GM21423 (cell line): Measurements from ENCODE around the gene MAST3.
"Not testable (repeated sequence)": the region's sequence is repeated elsewhere in the genome, so short reads cannot be mapped to it uniquely, and the experiment has no call there.

ENCODE experiments used
- ATAC-seq: cut with Tn5 transposase; IDR thresholded peaks from one replicate; pipeline ENCODE4 v1.9.1; 2021; ENCODE audit warnings: mild to moderate bottlenecking, moderate library complexity; ENCODE audit not compliant: unreplicated experiment

MAST3 gene

GRCh38 chr19:18156841-18157464, 59.4 kb downstream of the MAST3 start:
- ATAC-seq = no peak

DNA sequence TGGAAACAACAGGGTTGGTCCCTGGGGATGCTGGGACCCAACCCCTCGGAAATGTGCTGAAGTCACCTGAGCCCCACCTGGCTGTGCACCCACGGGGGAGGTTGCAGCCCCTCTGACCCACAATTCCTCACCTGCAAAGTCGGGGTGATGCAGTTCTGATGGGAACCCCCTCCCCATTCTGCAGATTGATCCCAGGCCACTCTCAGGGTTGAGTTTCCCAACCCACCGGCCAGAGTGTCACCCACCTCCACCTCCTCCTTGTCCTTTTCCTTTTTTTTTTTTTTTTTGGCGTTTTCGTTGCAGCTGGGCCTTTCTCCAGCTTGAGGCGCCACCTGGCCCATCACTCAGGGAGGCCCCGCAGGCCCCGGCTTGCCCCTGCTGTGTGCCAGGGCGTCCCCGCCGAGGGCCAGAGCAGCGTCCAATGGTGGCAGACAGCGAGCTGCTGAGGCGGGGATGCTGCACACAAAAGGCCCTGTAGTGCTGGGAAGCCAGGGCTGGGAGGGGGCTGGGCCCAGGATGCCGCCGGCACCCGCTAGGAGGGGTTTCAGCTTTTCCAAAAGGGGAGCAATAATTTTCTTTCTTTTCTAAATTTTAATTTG, 60.0 kb downstream of the MAST3 start:
- no peak for ATAC-seq

DNA sequence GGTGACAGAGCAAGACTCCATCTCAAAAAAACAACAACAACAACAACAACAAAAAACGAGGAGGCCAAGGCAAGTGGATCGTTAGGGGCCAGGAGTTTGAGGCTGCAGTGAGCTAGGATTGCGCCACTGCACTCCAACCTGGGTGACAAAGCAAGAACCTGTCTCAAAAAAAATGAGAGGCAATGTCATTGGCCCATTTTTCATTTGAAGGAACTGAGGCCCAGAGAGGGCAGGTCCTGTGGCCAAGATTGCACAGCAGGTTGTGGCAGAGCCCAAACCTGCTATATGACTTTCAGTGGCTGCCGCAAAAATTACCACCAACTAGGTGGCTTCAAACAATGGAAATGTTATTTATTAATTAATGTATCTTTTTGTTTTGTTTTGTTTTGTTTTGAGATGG, 60.9 kb downstream of the MAST3 start:
- ATAC-seq = no peak

DNA sequence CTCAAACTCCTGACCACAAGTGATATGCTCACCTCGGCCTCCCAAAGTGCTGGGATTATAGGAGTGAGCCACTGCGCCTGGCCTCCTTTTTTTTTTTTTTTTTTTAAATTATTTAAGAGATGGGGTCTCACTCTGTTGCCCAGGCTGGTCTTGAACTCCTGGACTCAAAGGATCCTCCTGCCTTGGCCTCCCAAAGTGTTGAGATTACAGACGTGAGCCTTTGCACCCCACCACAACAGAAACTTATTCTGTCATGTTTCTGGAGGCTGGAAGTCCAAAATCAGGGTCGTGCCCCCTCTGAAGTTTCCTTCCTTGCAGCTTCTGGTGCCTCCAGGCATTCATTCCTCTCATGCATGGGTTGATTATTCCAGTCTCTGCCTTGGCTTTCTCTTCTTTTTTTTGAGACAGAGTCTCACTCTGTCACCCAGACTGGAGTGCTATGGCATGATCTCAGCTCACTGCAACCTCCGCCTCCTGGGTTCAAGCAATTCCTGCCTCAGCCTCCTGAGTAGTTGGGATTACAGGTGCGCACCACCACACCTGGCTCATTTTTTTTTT, 61.6 kb downstream of the MAST3 start:
- not testable (repeated sequence) for ATAC-seq

- ATAC-seq = no peak
These were observed 62.2 kb downstream of the MAST3 start for GRCh38 chr19:18159810-18160209.

- no peak for ATAC-seq
These were observed 63.0 kb downstream of the MAST3 start for GRCh38 chr19:18160493-18160970.

DNA sequence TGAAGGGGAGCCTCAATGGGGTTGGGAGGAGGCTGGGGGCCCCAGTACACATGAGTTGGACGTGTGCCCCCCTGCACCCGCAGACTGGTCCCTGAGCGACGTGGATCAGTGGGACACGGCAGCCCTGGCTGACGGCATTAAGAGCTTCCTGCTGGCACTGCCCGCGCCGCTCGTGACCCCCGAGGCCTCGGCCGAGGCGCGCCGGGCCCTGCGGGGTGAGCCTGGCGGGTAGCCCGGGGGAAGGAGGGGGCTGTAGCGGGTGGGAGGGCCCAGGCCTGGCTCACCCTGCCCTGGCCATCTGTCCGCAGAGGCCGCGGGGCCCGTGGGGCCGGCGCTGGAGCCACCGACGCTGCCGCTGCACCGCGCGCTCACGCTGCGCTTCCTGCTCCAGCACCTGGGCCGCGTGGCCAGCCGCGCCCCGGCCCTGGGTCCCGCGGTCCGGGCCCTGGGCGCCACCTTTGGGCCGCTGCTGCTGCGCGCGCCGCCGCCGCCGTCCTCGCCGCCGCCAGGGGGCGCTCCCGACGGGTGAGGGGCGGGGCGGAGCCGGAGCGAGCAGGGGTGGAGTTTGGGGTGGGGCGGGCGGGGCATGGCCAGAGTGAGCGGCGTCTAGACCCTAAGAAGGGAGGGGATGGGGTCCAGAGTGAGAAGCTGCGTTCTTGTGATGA, 63.5 kb downstream of the MAST3 start:
- peak; percentile 65 for ATAC-seq

DNA sequence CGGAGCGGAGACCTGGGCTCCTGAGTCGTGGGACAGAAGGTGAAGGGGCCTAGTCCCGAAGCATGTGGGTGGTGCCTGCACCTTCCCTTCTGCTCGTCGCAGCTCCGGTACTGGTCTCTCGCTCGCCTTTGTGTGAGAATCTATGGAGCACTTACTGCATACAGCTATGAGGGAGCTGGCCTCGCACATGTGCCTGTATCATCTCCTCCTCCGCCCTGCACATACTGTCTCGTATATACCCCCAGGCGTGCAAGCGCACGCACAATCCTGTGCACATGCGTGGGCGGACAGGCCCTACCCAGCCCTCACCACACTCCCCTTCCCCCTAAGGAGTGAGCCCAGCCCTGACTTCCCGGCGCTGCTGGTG, 64.0 kb downstream of the MAST3 start:
- ATAC-seq = no peak

GRCh38 chr19:18164072-18164471, 66.5 kb downstream of the MAST3 start:
- ATAC-seq = no peak

DNA sequence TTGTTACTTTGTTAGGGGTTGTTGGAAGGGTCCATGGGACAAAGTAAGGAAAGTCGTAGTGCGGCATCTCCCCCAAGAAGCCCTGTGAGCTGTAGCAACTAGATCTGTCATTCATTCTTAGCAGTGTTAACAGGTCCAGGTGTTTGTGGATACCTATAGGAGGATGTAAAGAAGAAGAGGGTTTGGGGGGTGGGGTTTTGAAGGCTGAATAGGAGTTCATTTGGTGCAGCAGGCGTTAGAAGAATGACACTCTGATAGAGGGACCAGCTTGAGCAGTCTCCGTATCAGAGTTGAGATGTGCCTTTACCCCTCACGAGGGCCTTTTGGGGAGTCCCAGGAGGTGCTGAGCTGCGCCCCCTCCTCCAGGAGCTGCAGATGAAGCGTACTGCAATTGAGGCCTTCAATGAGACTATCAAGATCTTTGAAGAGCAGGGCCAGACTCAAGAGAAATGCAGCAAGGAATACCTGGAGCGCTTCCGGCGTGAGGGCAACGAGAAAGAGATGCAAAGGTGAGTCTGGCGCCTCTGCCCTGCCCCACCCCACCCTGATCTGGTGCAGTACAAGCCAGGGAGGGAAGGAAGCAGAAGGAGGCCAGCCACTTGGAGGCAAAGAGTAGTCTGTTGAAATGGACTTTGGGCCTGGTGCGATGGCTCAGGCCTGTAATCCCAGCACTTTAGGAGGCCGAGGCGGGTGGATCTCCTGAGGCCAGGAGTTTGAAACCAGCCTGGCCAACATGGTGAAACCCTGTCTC, 68.4 kb downstream of the MAST3 start:
- ATAC-seq = no peak

GRCh38 chr19:18167011-18167410, 69.4 kb downstream of the MAST3 start:
- no peak for ATAC-seq

DNA sequence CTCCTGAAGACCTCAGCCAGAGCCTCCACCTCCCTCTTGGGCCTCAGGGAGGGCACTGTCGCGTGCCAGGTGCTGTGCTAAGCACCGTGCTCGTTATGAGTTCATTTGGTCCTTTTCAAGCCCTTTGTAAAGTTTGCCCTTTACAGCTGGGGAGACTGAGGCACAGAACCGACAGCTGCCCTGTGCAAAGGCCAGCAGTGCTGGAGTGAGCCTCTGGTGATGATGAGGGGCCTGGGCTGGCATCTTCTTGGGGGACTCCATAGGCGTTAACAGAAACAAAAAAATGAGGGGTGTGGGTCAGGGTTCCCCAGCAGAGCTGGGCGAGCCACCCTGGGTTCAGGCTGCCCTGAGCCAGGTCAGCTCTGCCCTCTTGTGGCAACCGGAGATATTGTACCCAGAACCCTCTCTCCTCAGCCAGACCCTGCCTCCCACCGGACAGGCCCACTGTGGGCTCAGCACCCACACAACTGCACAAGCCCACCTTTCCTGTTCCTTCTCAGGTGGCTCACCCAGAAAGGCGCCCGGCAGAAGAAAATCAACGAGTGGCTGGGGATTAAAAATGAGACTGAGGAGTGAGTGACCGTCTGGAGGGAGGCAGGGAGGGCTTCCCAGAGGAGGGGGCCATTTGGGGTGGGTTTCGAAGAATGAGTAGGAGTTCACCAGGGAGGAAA, 70.5 kb downstream of the MAST3 start:
- no peak for ATAC-seq

DNA sequence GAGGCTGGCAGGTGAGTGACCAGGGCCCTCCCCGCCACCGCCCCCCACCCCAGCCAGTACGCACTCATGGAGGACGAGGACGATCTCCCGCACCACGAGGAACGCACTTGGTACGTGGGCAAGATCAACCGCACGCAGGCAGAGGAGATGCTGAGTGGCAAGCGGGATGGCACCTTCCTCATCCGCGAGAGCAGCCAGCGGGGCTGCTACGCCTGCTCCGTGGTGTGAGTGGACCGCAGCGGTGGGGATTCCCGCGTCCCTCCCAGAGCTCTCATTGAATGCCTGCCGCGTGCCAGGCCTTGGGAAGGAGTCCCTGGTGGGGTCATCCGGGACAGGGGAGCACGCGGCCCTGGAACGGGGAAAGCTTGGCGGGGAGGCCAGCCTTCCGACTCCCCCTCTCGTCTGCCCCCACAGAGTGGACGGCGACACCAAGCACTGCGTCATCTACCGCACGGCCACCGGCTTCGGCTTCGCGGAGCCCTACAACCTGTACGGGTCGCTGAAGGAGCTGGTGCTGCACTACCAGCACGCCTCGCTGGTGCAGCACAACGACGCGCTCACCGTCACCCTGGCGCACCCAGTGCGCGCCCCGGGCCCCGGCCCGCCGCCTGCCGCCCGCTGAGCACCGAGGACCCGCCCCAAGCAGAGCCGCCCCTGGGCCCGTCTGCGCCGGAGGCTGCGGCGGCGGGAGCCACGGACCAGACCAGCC, 71.2 kb downstream of the MAST3 start:
- ATAC-seq = no peak

DNA sequence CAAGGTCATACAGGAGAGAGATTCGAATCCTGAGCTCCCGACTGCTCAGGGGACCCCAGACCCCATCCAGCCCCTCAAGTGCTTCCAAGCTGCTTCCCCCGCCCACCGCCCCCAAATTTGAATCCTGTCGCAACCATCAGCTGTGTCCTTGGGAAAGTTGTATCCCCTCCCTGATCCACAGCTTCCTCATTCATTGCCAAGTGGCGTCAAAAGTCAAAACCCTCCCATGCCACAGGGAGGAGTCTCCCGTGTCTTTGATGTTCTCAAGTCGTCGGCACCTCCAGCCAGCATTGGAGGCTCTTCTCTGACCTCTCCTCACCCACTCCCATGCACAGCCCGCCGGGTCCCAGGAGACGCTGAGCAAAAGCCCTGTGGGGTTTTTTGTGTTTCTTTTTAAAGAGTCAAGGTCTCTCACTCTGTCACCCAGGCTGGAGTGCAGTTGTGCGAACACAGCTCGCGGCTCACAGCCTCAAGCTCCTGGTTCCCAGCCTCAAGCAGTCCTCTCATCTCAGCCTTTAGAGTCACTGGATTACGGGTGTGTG, 73.2 kb downstream of the MAST3 start:
- no peak for ATAC-seq

DNA sequence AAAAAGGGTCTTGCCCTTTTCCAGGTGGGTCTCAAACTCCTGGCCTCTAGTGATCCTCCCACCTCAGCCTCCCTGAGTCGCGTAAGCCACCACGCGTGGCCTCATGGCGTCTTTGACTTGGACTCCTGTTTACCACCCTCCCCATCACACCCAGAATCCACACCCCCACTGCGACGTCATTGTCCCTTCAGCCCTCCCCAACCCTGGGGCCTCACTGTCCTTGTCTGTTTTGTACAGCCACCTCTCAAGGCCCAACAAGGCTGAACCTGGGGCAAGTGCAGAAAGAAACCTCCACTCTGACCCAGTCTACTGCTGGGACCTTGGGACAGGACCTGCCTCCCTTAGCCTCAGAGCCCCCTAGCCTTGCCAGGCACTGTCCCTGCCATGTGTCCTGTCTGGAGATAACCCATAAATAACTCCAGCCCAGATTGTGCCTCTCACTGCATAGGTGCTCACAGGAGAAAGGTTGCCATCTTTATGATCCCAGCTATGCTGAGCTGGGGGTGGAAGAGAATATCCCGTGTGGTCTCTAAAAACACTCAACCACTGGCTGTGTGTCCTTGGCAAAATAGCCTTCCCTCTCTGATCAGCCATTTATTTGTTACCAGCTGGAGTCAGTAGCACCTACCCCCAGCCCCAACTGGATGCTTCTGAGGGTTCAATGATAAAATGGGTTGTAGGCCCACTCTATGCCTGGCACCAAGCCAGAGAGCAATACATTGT, 74.2 kb downstream of the MAST3 start:
- no peak for ATAC-seq

DNA sequence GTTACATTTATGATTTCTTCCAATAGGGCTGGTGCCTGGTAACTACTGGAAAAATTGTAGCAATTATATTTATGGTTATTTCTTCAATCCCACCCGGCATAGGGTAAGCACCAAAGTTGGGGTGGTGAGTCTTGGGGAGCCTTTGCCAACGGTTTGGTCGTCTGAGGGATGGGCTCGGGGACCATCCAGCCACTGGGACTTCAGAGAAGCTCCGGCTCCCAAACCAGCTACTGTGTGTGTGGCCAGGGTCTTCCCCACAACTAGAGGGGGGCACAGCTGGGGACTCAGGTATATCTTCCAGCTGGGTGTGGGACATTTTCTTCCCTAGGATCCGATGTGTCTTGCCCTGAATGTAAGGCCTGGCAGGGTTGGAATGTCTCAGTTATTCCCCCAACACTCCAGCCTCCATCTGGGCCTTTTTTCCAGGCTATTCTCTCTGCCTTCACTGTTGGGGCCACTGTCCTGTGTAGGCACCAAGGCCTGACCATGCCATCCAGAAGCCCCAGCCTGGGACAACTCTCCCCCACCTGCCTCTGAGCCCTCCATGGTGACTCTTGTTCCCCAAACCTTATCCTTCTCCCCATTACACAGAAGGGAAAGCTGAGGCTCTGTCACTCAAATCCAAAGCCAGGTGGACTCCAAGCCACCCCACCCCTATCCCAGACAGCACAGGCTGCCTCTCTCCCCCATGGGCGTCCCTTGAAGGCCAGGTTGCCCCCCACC, 74.9 kb downstream of the MAST3 start:
- no peak for ATAC-seq

DNA sequence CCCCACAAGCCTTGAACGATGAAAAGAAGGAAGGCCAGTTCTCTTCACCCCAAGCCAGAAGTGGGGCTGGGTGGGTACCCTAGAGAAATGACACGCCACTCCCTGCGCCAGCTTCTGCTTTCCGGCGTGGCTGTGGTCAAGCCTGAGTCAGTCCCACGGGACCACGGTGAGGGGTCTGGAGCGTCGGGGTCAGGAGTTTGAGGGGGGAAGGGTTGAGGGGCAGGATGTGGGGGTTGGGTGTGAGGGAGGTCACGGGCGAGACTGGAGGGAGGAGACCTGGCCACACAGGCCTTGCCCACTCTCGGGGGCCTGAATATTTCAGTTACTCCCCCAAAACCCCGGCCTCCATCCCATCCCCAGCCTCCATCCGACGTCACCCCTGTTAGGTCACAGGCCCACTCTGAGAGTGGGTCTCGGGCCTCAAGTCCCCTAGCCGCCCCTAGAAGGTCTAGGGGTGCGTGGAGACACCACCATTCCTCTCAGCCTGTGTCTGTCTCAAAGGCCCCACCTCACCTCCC, 75.5 kb downstream of the MAST3 start:
- peak; percentile 9 for ATAC-seq

DNA sequence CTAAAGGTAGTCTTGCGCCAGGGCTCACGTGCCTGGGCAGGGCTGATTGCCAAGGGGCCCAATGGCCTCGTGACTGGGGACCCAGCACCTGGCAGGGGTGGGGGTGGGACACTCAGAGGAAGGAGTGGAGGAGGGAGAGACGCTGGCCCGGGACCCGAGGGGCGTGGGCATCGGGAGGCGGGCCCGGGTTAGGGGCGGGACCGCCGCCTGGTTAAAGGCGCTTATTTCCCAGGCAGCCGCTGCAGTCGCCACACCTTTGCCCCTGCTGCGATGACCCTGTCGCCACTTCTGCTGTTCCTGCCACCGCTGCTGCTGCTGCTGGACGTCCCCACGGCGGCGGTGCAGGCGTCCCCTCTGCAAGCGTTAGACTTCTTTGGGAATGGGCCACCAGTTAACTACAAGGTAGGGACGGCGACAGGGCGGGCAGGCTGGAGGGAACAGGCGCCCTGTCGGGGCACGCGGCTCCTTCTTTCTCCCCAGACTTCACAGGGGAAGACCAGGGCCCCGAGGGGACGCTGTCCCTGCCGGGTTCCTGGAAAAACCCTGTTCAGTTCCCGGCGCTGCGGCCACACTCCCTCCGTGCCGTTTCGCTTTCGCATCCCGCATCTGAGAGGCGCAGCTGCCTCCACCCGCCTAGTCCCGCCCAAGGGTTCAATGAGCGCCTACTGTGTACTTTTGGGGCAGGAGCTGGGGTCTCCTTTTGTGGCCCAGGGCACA, 76.2 kb downstream of the MAST3 start, which contains the start of gene IFI30:
TSS of gene IFI30 (plus strand) at position 242 of the 717 bp plus-strand sequence. CDS start at position 271, 29 bp downstream.
- ATAC-seq = peak; percentile 46
